ENCODE data around the gene COL18A1. TPM values are rescaled to one million over a fixed set of nuclear protein-coding genes. Genes with fewer than 3 reads are reported as not detected.

The COL18A1 gene
- polyA plus RNA-seq, 1 of the 3 experiments (the other 2 are of a cell fraction) = 118 TPM

DNA sequence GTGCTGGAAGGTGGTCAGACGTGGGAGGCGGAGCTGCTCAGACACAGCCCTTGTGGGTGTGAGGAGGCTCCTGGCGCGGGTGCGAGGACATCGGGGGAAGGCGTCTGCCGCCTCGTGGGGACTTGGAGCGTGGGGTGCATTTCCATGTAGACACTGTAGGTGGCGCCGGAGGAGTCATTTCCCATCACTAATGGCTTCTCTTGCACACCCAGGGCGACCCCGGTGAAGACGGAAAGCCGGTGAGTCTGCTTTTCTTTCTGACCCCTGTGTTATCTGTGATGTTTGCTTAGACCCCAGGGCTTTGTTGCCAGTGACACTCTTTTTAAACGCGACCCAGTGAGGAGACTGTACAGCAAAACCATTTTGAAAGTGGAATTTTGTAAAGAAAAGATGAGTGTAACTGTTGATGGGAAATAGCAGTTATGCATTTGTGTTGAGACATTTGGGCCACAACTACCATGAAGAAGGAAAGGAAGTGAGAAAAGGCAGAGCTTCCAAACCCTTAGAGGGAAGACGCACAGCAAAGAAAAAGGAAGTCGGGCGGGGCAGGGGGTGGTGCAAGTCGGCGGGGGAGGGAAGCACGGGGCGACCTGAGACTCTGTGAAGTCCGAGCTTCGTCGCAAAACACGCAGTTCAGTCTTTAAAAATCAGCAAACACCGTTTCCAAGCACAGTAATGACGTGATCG, 73.3 kb downstream of the COL18A1 start:
- H3K9me2 ChIP-seq = no peaks in the 10 kb centered on the region
- TF ChIP-seq JUND (IDR thresholded peaks at IDR 0.05) (no peak), RFX5 (IDR thresholded peaks at IDR 0.05; ENCODE audit: low read length) (no peak), TCF12 (IDR thresholded peaks at IDR 0.05) (no peak), GABPA (IDR thresholded peaks at IDR 0.05; ENCODE audit: low read depth) (no peak), ELF1 (IDR thresholded peaks at IDR 0.05) (no peak), TEAD4 (IDR thresholded peaks at IDR 0.05; ENCODE audit: borderline replicate concordance, insufficient read depth) (no peak), GATA2 (CRISPR knock-in tag; IDR thresholded peaks at IDR 0.05) (no peak), SIN3A (IDR thresholded peaks at IDR 0.05; ENCODE audit: borderline replicate concordance, low read depth, low read length) (no peak), RAD21 (IDR thresholded peaks at IDR 0.05; ENCODE audit: low read length) (peak; percentile 67), SMC3 (IDR thresholded peaks at IDR 0.05; ENCODE audit: low read depth, low read length) (peak; percentile 38; the same call in 1 of the 2 replicates), POLR2AphosphoS5 (IDR thresholded peaks at IDR 0.05; ENCODE audit: low read depth, low read length) (no peak), NRF1 (IDR thresholded peaks at IDR 0.05; ENCODE audit: low read depth, low read length) (no peak), MXI1 (IDR thresholded peaks at IDR 0.05; ENCODE audit: low read depth, low read length) (no peak), FOXJ3 (CRISPR knock-in tag; IDR thresholded peaks at IDR 0.05) (no peak), EZH2phosphoT487 (IDR thresholded peaks at IDR 0.05; ENCODE audit: borderline replicate concordance, low read depth) (no peak)
- TF ChIP-seq, protein P1, sequence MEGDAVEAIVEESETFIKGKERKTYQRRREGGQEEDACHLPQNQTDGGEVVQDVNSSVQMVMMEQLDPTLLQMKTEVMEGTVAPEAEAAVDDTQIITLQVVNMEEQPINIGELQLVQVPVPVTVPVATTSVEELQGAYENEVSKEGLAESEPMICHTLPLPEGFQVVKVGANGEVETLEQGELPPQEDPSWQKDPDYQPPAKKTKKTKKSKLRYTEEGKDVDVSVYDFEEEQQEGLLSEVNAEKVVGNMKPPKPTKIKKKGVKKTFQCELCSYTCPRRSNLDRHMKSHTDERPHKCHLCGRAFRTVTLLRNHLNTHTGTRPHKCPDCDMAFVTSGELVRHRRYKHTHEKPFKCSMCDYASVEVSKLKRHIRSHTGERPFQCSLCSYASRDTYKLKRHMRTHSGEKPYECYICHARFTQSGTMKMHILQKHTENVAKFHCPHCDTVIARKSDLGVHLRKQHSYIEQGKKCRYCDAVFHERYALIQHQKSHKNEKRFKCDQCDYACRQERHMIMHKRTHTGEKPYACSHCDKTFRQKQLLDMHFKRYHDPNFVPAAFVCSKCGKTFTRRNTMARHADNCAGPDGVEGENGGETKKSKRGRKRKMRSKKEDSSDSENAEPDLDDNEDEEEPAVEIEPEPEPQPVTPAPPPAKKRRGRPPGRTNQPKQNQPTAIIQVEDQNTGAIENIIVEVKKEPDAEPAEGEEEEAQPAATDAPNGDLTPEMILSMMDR (IDR thresholded peaks at IDR 0.05) = peak; percentile 68
- TF ChIP-seq, protein P2, sequence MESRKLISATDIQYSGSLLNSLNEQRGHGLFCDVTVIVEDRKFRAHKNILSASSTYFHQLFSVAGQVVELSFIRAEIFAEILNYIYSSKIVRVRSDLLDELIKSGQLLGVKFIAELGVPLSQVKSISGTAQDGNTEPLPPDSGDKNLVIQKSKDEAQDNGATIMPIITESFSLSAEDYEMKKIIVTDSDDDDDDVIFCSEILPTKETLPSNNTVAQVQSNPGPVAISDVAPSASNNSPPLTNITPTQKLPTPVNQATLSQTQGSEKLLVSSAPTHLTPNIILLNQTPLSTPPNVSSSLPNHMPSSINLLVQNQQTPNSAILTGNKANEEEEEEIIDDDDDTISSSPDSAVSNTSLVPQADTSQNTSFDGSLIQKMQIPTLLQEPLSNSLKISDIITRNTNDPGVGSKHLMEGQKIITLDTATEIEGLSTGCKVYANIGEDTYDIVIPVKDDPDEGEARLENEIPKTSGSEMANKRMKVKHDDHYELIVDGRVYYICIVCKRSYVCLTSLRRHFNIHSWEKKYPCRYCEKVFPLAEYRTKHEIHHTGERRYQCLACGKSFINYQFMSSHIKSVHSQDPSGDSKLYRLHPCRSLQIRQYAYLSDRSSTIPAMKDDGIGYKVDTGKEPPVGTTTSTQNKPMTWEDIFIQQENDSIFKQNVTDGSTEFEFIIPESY (IDR thresholded peaks at IDR 0.05; ENCODE audit: borderline replicate concordance, low read depth) = no peak
- TF ChIP-seq, protein P3, sequence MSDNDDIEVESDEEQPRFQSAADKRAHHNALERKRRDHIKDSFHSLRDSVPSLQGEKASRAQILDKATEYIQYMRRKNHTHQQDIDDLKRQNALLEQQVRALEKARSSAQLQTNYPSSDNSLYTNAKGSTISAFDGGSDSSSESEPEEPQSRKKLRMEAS (IDR thresholded peaks at IDR 0.05; ENCODE audit: low read depth) = no peak
- TF ChIP-seq, protein P4, sequence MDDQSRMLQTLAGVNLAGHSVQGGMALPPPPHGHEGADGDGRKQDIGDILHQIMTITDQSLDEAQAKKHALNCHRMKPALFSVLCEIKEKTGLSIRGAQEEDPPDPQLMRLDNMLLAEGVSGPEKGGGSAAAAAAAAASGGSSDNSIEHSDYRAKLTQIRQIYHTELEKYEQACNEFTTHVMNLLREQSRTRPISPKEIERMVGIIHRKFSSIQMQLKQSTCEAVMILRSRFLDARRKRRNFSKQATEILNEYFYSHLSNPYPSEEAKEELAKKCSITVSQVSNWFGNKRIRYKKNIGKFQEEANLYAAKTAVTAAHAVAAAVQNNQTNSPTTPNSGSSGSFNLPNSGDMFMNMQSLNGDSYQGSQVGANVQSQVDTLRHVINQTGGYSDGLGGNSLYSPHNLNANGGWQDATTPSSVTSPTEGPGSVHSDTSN (IDR thresholded peaks at IDR 0.05) = no peak
- TF ChIP-seq, protein P5, sequence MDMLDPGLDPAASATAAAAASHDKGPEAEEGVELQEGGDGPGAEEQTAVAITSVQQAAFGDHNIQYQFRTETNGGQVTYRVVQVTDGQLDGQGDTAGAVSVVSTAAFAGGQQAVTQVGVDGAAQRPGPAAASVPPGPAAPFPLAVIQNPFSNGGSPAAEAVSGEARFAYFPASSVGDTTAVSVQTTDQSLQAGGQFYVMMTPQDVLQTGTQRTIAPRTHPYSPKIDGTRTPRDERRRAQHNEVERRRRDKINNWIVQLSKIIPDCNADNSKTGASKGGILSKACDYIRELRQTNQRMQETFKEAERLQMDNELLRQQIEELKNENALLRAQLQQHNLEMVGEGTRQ (IDR thresholded peaks at IDR 0.05; ENCODE audit: borderline replicate concordance, low read depth, low read length) = no peak
- H3K27ac ChIP-seq (ENCODE audit: low read depth in 2 of 2, low read length in 1 of 2) = peak overlapping the region; percentile 10 to 11; a peak in 2 of 4 replicates
- H4K20me1 ChIP-seq (ENCODE audit: insufficient read depth) = peaks cover 5% of the 10 kb centered on the region; the same call in 1 of the 2 replicates
- peaks cover 11% of the 10 kb centered on the region for H3F3A ChIP-seq (replicated peaks; ENCODE audit: insufficient read depth)
- peak overlapping the region; percentile 17; the same call in 1 of the 2 replicates for H2AFZ ChIP-seq (ENCODE audit: low read depth)
- DNase-seq = peak; percentile 92
- H3K27me3 ChIP-seq (ENCODE audit: insufficient read depth) = no peaks in the 10 kb centered on the region
- H3K4me3 ChIP-seq (ENCODE audit: low read depth in 2 of 2, low read length in 1 of 2) = no peak overlapping the region
- WGBS (ENCODE audit: low lambda C conversion rate) = 65% methylated on average over 31 of the region's 32 CpGs
- peaks cover under 1% of the 10 kb centered on the region for H3K79me2 ChIP-seq (ENCODE audit: insufficient read depth)
- peaks cover 21 to 47% of the 10 kb centered on the region in 2 experiments for H3K36me3 ChIP-seq (replicated peaks in 1 of 2; ENCODE audit: control insufficient read depth in 1 of 2, insufficient read depth in 2 of 2, low read length in 1 of 2)
- H3K9me3 ChIP-seq = no peaks in the 10 kb centered on the region
- CTCF ChIA-PET = interaction anchor here (0.6 to 2.6 kb wide), 21 partner anchors 9 to 341 kb away, joined by 3 to 21 read pairs (median 4); no protein-coding TSS in a partner anchor
- no peak overlapping the region for H3K4me2 ChIP-seq
- H3K9ac ChIP-seq = no peak overlapping the region
- POLR2A ChIA-PET = no interaction called here
- H3K4me1 ChIP-seq (ENCODE audit: control insufficient read depth in 1 of 2, insufficient read depth in 2 of 2, low read depth in 1 of 2, low read length in 1 of 2) = peaks cover 0 to 7% of the 10 kb centered on the region in 2 experiments; a peak in 1 of 4 replicates
